K562 (cell line): ENCODE measurements around the gene FAM200B. TPM values are rescaled to one million over a fixed set of nuclear protein-coding genes. Genes with fewer than 3 reads are reported as not detected.

Source experiments
- ATAC-seq: fragments of 200-7000 bp; cut with Tn5 transposase; 3 replicates; pipeline ENCODE4 v1.9.1; 2020; ENCODE audit warnings: moderate library complexity
- BruUV-seq: library from RNA; stranded (reverse); fragments of 400-500 nt; replicated peaks from 2 replicates; lab custom pipeline; 2021; lab: Mats Ljungman, UMichigan
- CTCF ChIA-PET: fragments of 300-600 bp; formaldehyde crosslinking; extraction: SDS; loops from one replicate; lab custom pipeline; 2021; ENCODE audit warnings: low intra/inter-chr PET ratio; lab: Yijun Ruan, JAX
- POLR2A ChIA-PET: fragments of 300-600, 350-650 bp; sonication (Branson Sonifier 250); formaldehyde crosslinking; extraction: SDS; loops from one replicate; lab custom pipeline; 2021; ENCODE audit warnings: antibody characterized with exemption, inconsistent platforms; lab: Yijun Ruan, JAX
- DNase-seq, 4 experiments: peaks; one replicate each; pipeline versions ENCODE4 v3.0.0 to v3.0.0-alpha.2; 2011 to 2018; ENCODE audit warnings: low spot score in 3 of 4, mixed read lengths in 3 of 4; ENCODE audit errors: extremely low read depth in 1 of 4
- FAIRE-seq: peaks from 2 replicates; lab custom pipeline; 2011; peaks lifted over from hg19 to GRCh38; lab: Jason Lieb, UNC
- H2AFZ ChIP-seq: 2 replicates; pipeline ENCODE4 v1.6.0; 2011; ENCODE audit warnings: low read depth, low read length, control low read depth, inconsistent platforms
- H3K27ac ChIP-seq: fragments of 200-600 bp; 3 replicates; pipeline ENCODE4 v1.8.0; 2011; ENCODE audit warnings: low read depth, mild to moderate bottlenecking, control low read depth, inconsistent platforms, low read length, moderate library complexity, mixed read lengths; ENCODE audit errors: extremely low read depth
- H3K27me3 ChIP-seq, 2 experiments: fragments of 300-600 bp in 1 of 2; 2 replicates in 1 of 2; 3 replicates in 1 of 2; pipeline versions ENCODE4 v1.6.0 to v1.8.0; 2011; ENCODE audit warnings: inconsistent platforms in 2 of 2, low read length in 2 of 2, mild to moderate bottlenecking in 1 of 2, mixed read lengths in 1 of 2, moderate library complexity in 1 of 2; ENCODE audit not compliant: control insufficient read depth in 2 of 2, insufficient read depth in 2 of 2
- H3K36me3 ChIP-seq: fragments of 300-600 bp; 3 replicates; pipeline ENCODE4 v1.8.0; 2011; ENCODE audit warnings: mild to moderate bottlenecking, low read length, inconsistent platforms; ENCODE audit not compliant: control insufficient read depth, insufficient read depth
- H3K4me1 ChIP-seq, 2 experiments: fragments of 200-600 bp in 1 of 2; replicated peaks in 1 of 2; 2 replicates in 1 of 2; 3 replicates in 1 of 2; pipeline versions ENCODE4 v1.5.1 to v1.8.0; 2011; ENCODE audit warnings: inconsistent platforms in 2 of 2, low read length in 2 of 2, mild to moderate bottlenecking in 1 of 2, mixed read lengths in 1 of 2, moderate library complexity in 1 of 2; ENCODE audit not compliant: control insufficient read depth in 2 of 2, insufficient read depth in 2 of 2
- H3K4me2 ChIP-seq: 2 replicates; pipeline ENCODE4 v1.6.1; 2011; ENCODE audit warnings: low read length, control low read depth, inconsistent platforms, mixed read lengths; ENCODE audit not compliant: insufficient read depth
- H3K4me3 ChIP-seq: fragments of 200-600 bp; sonication (generic), shearing (Covaris generic); 2 replicates; pipeline ENCODE4 v1.5.1; 2016; ENCODE audit warnings: control low read depth, inconsistent platforms
- H3K79me2 ChIP-seq: fragments of 200-600 bp; 3 replicates; pipeline ENCODE4 v1.8.0; 2011; ENCODE audit warnings: low read length, inconsistent platforms; ENCODE audit not compliant: control insufficient read depth, insufficient read depth
- H3K9ac ChIP-seq, 2 experiments: 2 replicates each; pipeline versions ENCODE4 v1.6.0 to v1.6.1; 2011; ENCODE audit warnings: low read depth in 2 of 2, low read length in 2 of 2, control low read depth in 1 of 2, inconsistent platforms in 1 of 2, mild to moderate bottlenecking in 1 of 2, mixed read lengths in 1 of 2; ENCODE audit not compliant: insufficient read depth in 1 of 2
- H3K9me1 ChIP-seq: one replicate; pipeline ENCODE4 v1.6.0; 2011; ENCODE audit warnings: inconsistent platforms, mild to moderate bottlenecking, low read length, moderate library complexity; ENCODE audit not compliant: control insufficient read depth, insufficient read depth
- H3K9me3 ChIP-seq: replicated peaks from 2 replicates; pipeline ENCODE4 v1.5.1; 2011; ENCODE audit warnings: low read depth, low read length, inconsistent platforms; ENCODE audit not compliant: control insufficient read depth, insufficient read depth
- H4K20me1 ChIP-seq: replicated peaks from 2 replicates; pipeline ENCODE4 v1.6.1; 2011; ENCODE audit warnings: low read length, inconsistent platforms, mixed read lengths; ENCODE audit not compliant: control insufficient read depth, insufficient read depth
- BRF2 ChIP-seq: IDR thresholded peaks from 3 replicates; pipeline ENCODE4 v1.6.1; 2011; ENCODE audit warnings: borderline replicate concordance, mild to moderate bottlenecking; ENCODE audit not compliant: insufficient read length, insufficient read depth
- CREB1 ChIP-seq, 2 experiments: sonication (generic) in 1 of 2; formaldehyde crosslinking in 1 of 2; IDR thresholded peaks; 2 replicates each; pipeline versions ENCODE4 v1.6.1 to v1.8.0; 2012 to 2022; ENCODE audit warnings: inconsistent platforms in 1 of 2, mild to moderate bottlenecking in 1 of 2, missing genetic modification reagents in 1 of 2, moderate library complexity in 1 of 2
- ELF4 ChIP-seq: fragments of 450-650 bp; formaldehyde crosslinking; IDR thresholded peaks from 2 replicates; pipeline ENCODE4 v1.4.0; 2022; ENCODE audit warnings: missing genetic modification characterization
- ELK3 ChIP-seq: fragments of 450-650 bp; formaldehyde crosslinking; IDR thresholded peaks from 2 replicates; pipeline ENCODE4 v1.4.0; 2020; ENCODE audit warnings: mild to moderate bottlenecking
- LARP7 ChIP-seq: fragments of 450-650 bp; IDR thresholded peaks from 2 replicates; pipeline ENCODE4 v1.6.1; 2016
- MAFK ChIP-seq: IDR thresholded peaks from 2 replicates; pipeline ENCODE4 v1.6.1; 2011; ENCODE audit warnings: low read length, improper control_type of control experiment
- MEF2D ChIP-seq: conservative IDR thresholded peaks from 2 replicates; pipeline ENCODE4 v1.6.1; 2016; ENCODE audit warnings: low read depth, missing genetic modification characterization, missing compliant biosample characterization
- RFX5 ChIP-seq: IDR thresholded peaks from 2 replicates; pipeline ENCODE4 v1.6.1; 2011; ENCODE audit warnings: low read depth, mild to moderate bottlenecking, improper control_type of control experiment, low read length
- SMARCA4 ChIP-seq: fragments of 450-650 bp; IDR thresholded peaks from 2 replicates; pipeline ENCODE4 v1.6.1; 2016
- SNRNP70 ChIP-seq: fragments of 200-400 bp; formaldehyde crosslinking; optimal IDR thresholded peaks from 2 replicates; pipeline ENCODE3; 2017; ENCODE audit warnings: low read depth, low read length
- SRF ChIP-seq, 2 experiments: fragments of 250-450, 450-650 bp in 1 of 2; sonication (Bioruptor Pico) in 1 of 2; sonication (generic) in 1 of 2; formaldehyde crosslinking; IDR thresholded peaks; 2 replicates each; pipeline versions ENCODE4 v1.5.0 to v1.5.1; 2020 to 2022; ENCODE audit warnings: mild to moderate bottlenecking in 1 of 2, missing genetic modification reagents in 1 of 2
- STAT5A ChIP-seq: IDR thresholded peaks from 2 replicates; pipeline ENCODE4 v1.6.1; 2012; ENCODE audit warnings: low read length, inconsistent platforms, borderline replicate concordance
- ZFP1 ChIP-seq: fragments of 450-650 bp; formaldehyde crosslinking; IDR thresholded peaks from 2 replicates; pipeline ENCODE4 v1.4.0; 2020; ENCODE audit warnings: mild to moderate bottlenecking, mixed read lengths
- WGBS: fragments of 100-300 bp; shearing (Covaris generic); methylation state at CpG from one replicate; pipeline ENCODE4 v1.1.6; 2016; ENCODE audit warnings: low coverage, mixed read lengths; ENCODE audit not compliant: insufficient coverage; ENCODE audit errors: missing lambda C conversion rate; 5-methylcytosine and 5-hydroxymethylcytosine counted together
- in situ Hi-C: fragments of 300-500 bp; cut with MboI; formaldehyde crosslinking; loops from 4 replicates; pipeline ENCODE4 v1.15.0; 2018; ENCODE audit warnings: inconsistent platforms, mixed read lengths
- intact Hi-C: fragments of 100-400 bp; cut with micrococcal nuclease; formaldehyde crosslinking; loops from 2 replicates; pipeline ENCODE4 v1.14.2; 2022
- polyA plus RNA-seq, 8 experiments: library from polyadenylated mRNA; depleted of rRNA in 4 of 8; stranded (reverse) in 5 of 8; unstranded in 3 of 8; fragments of >200 nt; fragmentation: Nextera tagmentation in 2 of 8; fragmentation: Illumina TruSeq in 1 of 8; extraction: Ambion mirVana in 2 of 8; extraction: Trizol in 1 of 8; gene quantifications; 2 replicates each; pipeline versions ENCODE4 v1.2.1 to v1.2.3, GENCODE V29; 2011 to 2014; ENCODE audit warnings: inconsistent platforms in 1 of 8, missing spikeins in 1 of 8
- total RNA-seq, 7 experiments: library from RNA; depleted of rRNA in 6 of 7; stranded (reverse); fragments of >200 nt in 6 of 7; fragmentation: Illumina TruSeq in 2 of 7; extraction: Trizol in 2 of 7; gene quantifications; 2 replicates each; pipeline versions ENCODE4 v1.2.1 to v1.2.3, GENCODE V29; 2011 to 2021; ENCODE audit warnings: low replicate concordance in 1 of 7
- TF ChIP-seq, protein P1 (sequence below): fragments of 450-650 bp; IDR thresholded peaks from 2 replicates; pipeline ENCODE4 v1.7.0; 2016; ENCODE audit warnings: borderline replicate concordance
- TF ChIP-seq, protein P2 (sequence below): sonication (generic); formaldehyde crosslinking; IDR thresholded peaks from 2 replicates; pipeline ENCODE4 v1.8.1; 2023; ENCODE audit warnings: mild to moderate bottlenecking, missing genetic modification reagents, moderate library complexity

The FAM200B gene
- total and polyA plus RNA-seq, 9 of the 15 experiments (the other 6 are each of a cell fraction or from before 2014, with no cell fraction given): 17.4 to 48.0 (median 25.5) TPM

- intact Hi-C loops: no loop called here
- 54% methylated on average over 6 of the region's 11 CpGs for WGBS
- no peak for FAIRE-seq
Measured at GRCh38 chr4:15703439-15703838, 21.8 kb downstream of the FAM200B start.

More at GRCh38 chr4:15703439-15703838, 21.8 kb downstream of the FAM200B start:
- no peaks in the 10 kb centered on the region for H4K20me1 ChIP-seq
- no peaks in the 10 kb centered on the region for H3K36me3 ChIP-seq
- CTCF ChIA-PET: interaction anchor here (0.6 kb wide), 1 partner anchor 348 kb away, joined by 3 read pairs; no protein-coding TSS in a partner anchor
- no peak overlapping the region for H3K9ac ChIP-seq
- BruUV-seq: no TSS peak
- no peaks in the 10 kb centered on the region for H3K79me2 ChIP-seq
- in situ Hi-C loops: no loop called here
- H3K4me3 ChIP-seq: no peak overlapping the region
- no peaks in the 10 kb centered on the region for H3K9me1 ChIP-seq
- peaks cover 0 to 13% of the 10 kb centered on the region in 2 experiments; a peak in 3 of 5 replicates for H3K27me3 ChIP-seq
- DNase-seq (no peak), ATAC-seq (no peak)
- no peak overlapping the region for H2AFZ ChIP-seq
- TF ChIP-seq CREB1 (IDR thresholded peaks at IDR 0.05) (no peak), CREB1 (CRISPR knock-in tag; IDR thresholded peaks at IDR 0.05) (no peak), ZFP1 (CRISPR knock-in tag) (no peak), SNRNP70 (no peak), SMARCA4 (no peak), MEF2D (tag) (no peak), STAT5A (no peak), ELF4 (CRISPR knock-in tag) (no peak), BRF2 (no peak), ELK3 (CRISPR knock-in tag) (no peak), MAFK (no peak), SRF (CRISPR knock-in tag; IDR thresholded peaks at IDR 0.05) (no peak), RFX5 (no peak), LARP7 (no peak)
- TF ChIP-seq, protein P1, sequence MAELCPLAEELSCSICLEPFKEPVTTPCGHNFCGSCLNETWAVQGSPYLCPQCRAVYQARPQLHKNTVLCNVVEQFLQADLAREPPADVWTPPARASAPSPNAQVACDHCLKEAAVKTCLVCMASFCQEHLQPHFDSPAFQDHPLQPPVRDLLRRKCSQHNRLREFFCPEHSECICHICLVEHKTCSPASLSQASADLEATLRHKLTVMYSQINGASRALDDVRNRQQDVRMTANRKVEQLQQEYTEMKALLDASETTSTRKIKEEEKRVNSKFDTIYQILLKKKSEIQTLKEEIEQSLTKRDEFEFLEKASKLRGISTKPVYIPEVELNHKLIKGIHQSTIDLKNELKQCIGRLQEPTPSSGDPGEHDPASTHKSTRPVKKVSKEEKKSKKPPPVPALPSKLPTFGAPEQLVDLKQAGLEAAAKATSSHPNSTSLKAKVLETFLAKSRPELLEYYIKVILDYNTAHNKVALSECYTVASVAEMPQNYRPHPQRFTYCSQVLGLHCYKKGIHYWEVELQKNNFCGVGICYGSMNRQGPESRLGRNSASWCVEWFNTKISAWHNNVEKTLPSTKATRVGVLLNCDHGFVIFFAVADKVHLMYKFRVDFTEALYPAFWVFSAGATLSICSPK: no peak
- TF ChIP-seq, protein P2, sequence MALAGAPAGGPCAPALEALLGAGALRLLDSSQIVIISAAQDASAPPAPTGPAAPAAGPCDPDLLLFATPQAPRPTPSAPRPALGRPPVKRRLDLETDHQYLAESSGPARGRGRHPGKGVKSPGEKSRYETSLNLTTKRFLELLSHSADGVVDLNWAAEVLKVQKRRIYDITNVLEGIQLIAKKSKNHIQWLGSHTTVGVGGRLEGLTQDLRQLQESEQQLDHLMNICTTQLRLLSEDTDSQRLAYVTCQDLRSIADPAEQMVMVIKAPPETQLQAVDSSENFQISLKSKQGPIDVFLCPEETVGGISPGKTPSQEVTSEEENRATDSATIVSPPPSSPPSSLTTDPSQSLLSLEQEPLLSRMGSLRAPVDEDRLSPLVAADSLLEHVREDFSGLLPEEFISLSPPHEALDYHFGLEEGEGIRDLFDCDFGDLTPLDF (CRISPR knock-in tag): no peak
- TF ChIP-seq, all 486 proteins: peak for 0
- POLR2A ChIA-PET: no interaction called here
- Histone ChIP-seq H3K4me2 (no peak overlapping the region), H3K4me1 (no peaks in the 10 kb centered on the region), H3K27ac (no peak overlapping the region), H3K9me3 (no peaks in the 10 kb centered on the region)
